Panc1 (cell line): ENCODE measurements around the gene WNT3A. TPM values are rescaled to one million over a fixed set of nuclear protein-coding genes. Genes with fewer than 3 reads are reported as not detected.

ENCODE experiments used
- ATAC-seq: fragments of 200-7000 bp; cut with Tn5 transposase; 2 replicates; pipeline ENCODE4 v1.9.1; 2020; ENCODE audit warnings: mild to moderate bottlenecking, moderate library complexity
- BruUV-seq: library from RNA; stranded (reverse); fragments of 400-500 nt; replicated peaks from 2 replicates; lab custom pipeline; 2021; lab: Mats Ljungman, UMichigan
- CTCF ChIA-PET: fragments of 300-600 bp; sonication (Branson Sonifier 250); formaldehyde crosslinking; loops from one replicate; lab custom pipeline; 2022; ENCODE audit warnings: antibody characterized with exemption; lab: Charles Lee
- POLR2A ChIA-PET: fragments of 300-600 bp; sonication (Branson Sonifier 250); formaldehyde crosslinking; loops from one replicate; lab custom pipeline; 2022; ENCODE audit warnings: antibody characterized with exemption; lab: Charles Lee
- DNase-seq: peaks from one replicate; pipeline ENCODE4 v3.0.0-alpha.2; 2010; ENCODE audit warnings: low read depth, low spot score
- H3K27ac ChIP-seq: 2 replicates; pipeline ENCODE4 v1.5.1; 2011; ENCODE audit warnings: mild to moderate bottlenecking, low read length, inconsistent platforms
- H3K27me3 ChIP-seq: fragments of 200-500 bp; sonication (Bioruptor generic); 2 replicates; pipeline ENCODE4 v1.6.0; 2014; ENCODE audit warnings: low read length, inconsistent platforms; ENCODE audit not compliant: control insufficient read depth, insufficient read depth
- H3K36me3 ChIP-seq: fragments of 200-500 bp; sonication (Bioruptor generic); 2 replicates; pipeline ENCODE4 v1.5.1; 2014; ENCODE audit warnings: inconsistent platforms, mild to moderate bottlenecking, low read length, moderate library complexity; ENCODE audit not compliant: control insufficient read depth, insufficient read depth
- H3K4me1 ChIP-seq: 2 replicates; pipeline ENCODE4 v1.5.1; 2011; ENCODE audit warnings: inconsistent platforms, mild to moderate bottlenecking, low read length, moderate library complexity; ENCODE audit not compliant: control insufficient read depth, insufficient read depth
- H3K4me3 ChIP-seq, 2 experiments: 2 replicates each; pipeline ENCODE4 v1.5.1; 2011 to 2012; ENCODE audit warnings: low read depth in 2 of 2, low read length in 2 of 2, mild to moderate bottlenecking in 2 of 2, inconsistent platforms in 1 of 2, moderate library complexity in 1 of 2
- H3K9me3 ChIP-seq: fragments of 200-500 bp; sonication (Bioruptor generic); 2 replicates; pipeline ENCODE4 v1.5.1; 2014; ENCODE audit warnings: low read depth, mild to moderate bottlenecking, inconsistent platforms, low read length, moderate library complexity; ENCODE audit not compliant: control insufficient read depth, insufficient read depth
- CTCF ChIP-seq: fragments of 450-650 bp; IDR thresholded peaks from 2 replicates; pipeline ENCODE4 v1.5.1; 2017; ENCODE audit warnings: mild to moderate bottlenecking
- POLR2AphosphoS5 ChIP-seq: IDR thresholded peaks from 2 replicates; pipeline ENCODE4 v1.6.1; 2012; ENCODE audit warnings: mild to moderate bottlenecking, low read depth, low read length, moderate library complexity
- REST ChIP-seq, 2 experiments: IDR thresholded peaks; 2 replicates each; pipeline ENCODE4 v1.6.1; 2011 to 2012; ENCODE audit warnings: low read depth in 2 of 2, control low read depth in 1 of 2, low read length in 1 of 2, mild to moderate bottlenecking in 1 of 2, moderate library complexity in 1 of 2; ENCODE audit not compliant: insufficient read depth in 1 of 2
- SIN3A ChIP-seq: IDR thresholded peaks from 2 replicates; pipeline ENCODE4 v1.6.1; 2012; ENCODE audit warnings: low read depth, mild to moderate bottlenecking, low read length, moderate library complexity, borderline replicate concordance; ENCODE audit not compliant: insufficient read depth
- TCF7L2 ChIP-seq: IDR thresholded peaks from 2 replicates; pipeline ENCODE4 v1.6.1; 2011; ENCODE audit warnings: mild to moderate bottlenecking, low read depth, low read length, inconsistent platforms
- in situ Hi-C: cut with HindIII; loops from 2 replicates; pipeline ENCODE4 v1.10.0; 2016; ENCODE audit warnings: low sequenced_read_pairs, low pct_unique_long_range_greater_than_20kb
- intact Hi-C: fragments of 100-400 bp; cut with micrococcal nuclease; formaldehyde crosslinking; loops from one replicate; pipeline ENCODE4 v1.10.0; 2022; ENCODE audit not compliant: unreplicated experiment
- total RNA-seq: library from RNA; stranded (reverse); gene quantifications from one replicate; pipeline ENCODE4 v1.2.1, GENCODE V29; 2021; ENCODE audit not compliant: unreplicated experiment

Gene WNT3A
- total RNA-seq, 1 experiment from 2014 or later: not detected

- Histone ChIP-seq H3K4me1 (no peaks in the 10 kb centered on the region), H3K4me3 (no peak overlapping the region), H3K27me3 (no peaks in the 10 kb centered on the region; the same call in 1 of the 2 replicates), H3K27ac (no peak overlapping the region), H3K9me3 (no peaks in the 10 kb centered on the region), H3K36me3 (no peaks in the 10 kb centered on the region)
- TF ChIP-seq REST (IDR thresholded peaks at IDR 0.05; ENCODE audit: insufficient read depth in 1 of 2, low read depth in 2 of 2, low read length in 1 of 2): no peak
- no peak for TF ChIP-seq SIN3A
- no peak; the same call in 1 of the 2 replicates for TF ChIP-seq CTCF
- TF ChIP-seq TCF7L2: no peak
- TF ChIP-seq POLR2AphosphoS5: no peak
- CTCF ChIA-PET: no interaction called here
- intact Hi-C loops (loop anchor here (2.0 kb wide), 1 partner anchor 71 kb away; no protein-coding TSS in a partner anchor), in situ Hi-C loops (no loop called here)
- ATAC-seq (peak; percentile 35), DNase-seq (no peak)
- POLR2A ChIA-PET: no interaction called here
- BruUV-seq: no TSS peak
Measured at GRCh38 chr1:228071839-228072657, 65.2 kb downstream of the WNT3A start.

GRCh38 chr1:228072658-228073043, 65.9 kb downstream of the WNT3A start:
- Histone ChIP-seq H3K4me3 (no peak overlapping the region), H3K9me3 (no peaks in the 10 kb centered on the region), H3K27ac (no peak overlapping the region), H3K4me1 (no peaks in the 10 kb centered on the region), H3K27me3 (no peaks in the 10 kb centered on the region; the same call in 1 of the 2 replicates), H3K36me3 (no peaks in the 10 kb centered on the region)
- TF ChIP-seq CTCF (no peak), POLR2AphosphoS5 (0 out of 2 replicates have a peak, but pooled peaks have one; percentile 24)
- in situ Hi-C loops: no loop called here
- intact Hi-C loops: loop anchor here (2.0 kb wide), 1 partner anchor 72 kb away; no protein-coding TSS in a partner anchor
- BruUV-seq: no TSS peak
- ChIA-PET CTCF (interaction anchor here (0.5 kb wide), 1 partner anchor 66 kb away, joined by 4 read pairs; no protein-coding TSS in a partner anchor), POLR2A (no interaction called here)
- ATAC-seq (no peak), DNase-seq (no peak)
